HEK293 (cell line): ENCODE measurements around the gene ARSB.

Source experiments
- CTCF ChIA-PET: fragments of 350-600 bp; formaldehyde crosslinking; extraction: SDS; loops from one replicate; lab custom pipeline; 2021; ENCODE audit warnings: antibody characterized with exemption; lab: Yijun Ruan, JAX
- POLR2A ChIA-PET: fragments of 300-600 bp; formaldehyde crosslinking; extraction: SDS; loops from one replicate; lab custom pipeline; 2020; ENCODE audit warnings: antibody characterized with exemption, inconsistent platforms; lab: Yijun Ruan, JAX
- H3K27ac ChIP-seq: fragments of 200-500 bp; sonication (Bioruptor generic); 2 replicates; pipeline ENCODE4 v1.5.1; 2014; ENCODE audit warnings: low read depth, low read length, control low read depth, inconsistent platforms; ENCODE audit errors: extremely low read depth
- H3K36me3 ChIP-seq, 2 experiments: fragments of 200-500 bp in 1 of 2; sonication (Bioruptor generic) in 1 of 2; 1 replicate in 1 of 2; 2 replicates in 1 of 2; pipeline ENCODE4 v1.5.1; 2014 to 2017; ENCODE audit warnings: inconsistent platforms in 2 of 2, low read length in 2 of 2; ENCODE audit not compliant: control insufficient read depth in 2 of 2, insufficient read depth in 1 of 2
- H3K4me1 ChIP-seq: fragments of 200-500 bp; sonication (Bioruptor generic); 2 replicates; pipeline ENCODE4 v1.5.1; 2014; ENCODE audit warnings: mild to moderate bottlenecking, low read length, inconsistent platforms; ENCODE audit not compliant: control insufficient read depth, insufficient read depth
- H3K4me3 ChIP-seq: 2 replicates; pipeline ENCODE4 v1.5.1; 2011; ENCODE audit warnings: low read depth, mild to moderate bottlenecking, control low read depth, low read length, moderate library complexity
- H3K9me3 ChIP-seq: fragments of 200-500 bp; sonication (Bioruptor generic); 2 replicates; pipeline ENCODE4 v1.5.1; 2014; ENCODE audit warnings: low read depth, low read length, inconsistent platforms; ENCODE audit not compliant: control insufficient read depth, insufficient read depth
- GLIS2 ChIP-seq: fragments of 450-650 bp; formaldehyde crosslinking; IDR thresholded peaks from 2 replicates; pipeline ENCODE4 v1.5.1; 2016; ENCODE audit warnings: missing biosample characterization, missing genetic modification characterization
- MYNN ChIP-seq: fragments of 450-650 bp; formaldehyde crosslinking; IDR thresholded peaks from 2 replicates; pipeline ENCODE4 v1.5.1; 2016; ENCODE audit warnings: missing biosample characterization, missing genetic modification characterization, borderline replicate concordance
- PRDM1 ChIP-seq: fragments of 450-650 bp; formaldehyde crosslinking; IDR thresholded peaks from 2 replicates; pipeline ENCODE4; 2016; ENCODE audit warnings: missing biosample characterization, missing genetic modification characterization
- REPIN1 ChIP-seq: fragments of 450-650 bp; formaldehyde crosslinking; IDR thresholded peaks from 2 replicates; pipeline ENCODE4 v1.5.1; 2017; ENCODE audit warnings: missing biosample characterization, missing genetic modification characterization, low read depth
- SCRT1 ChIP-seq: fragments of 450-650 bp; formaldehyde crosslinking; IDR thresholded peaks from 2 replicates; pipeline ENCODE4 v1.5.1; 2016; ENCODE audit warnings: missing biosample characterization, missing genetic modification characterization, borderline replicate concordance
- ZBTB8A ChIP-seq: fragments of 450-650 bp; formaldehyde crosslinking; IDR thresholded peaks from 2 replicates; pipeline ENCODE4 v1.5.1; 2016; ENCODE audit warnings: missing biosample characterization, missing genetic modification characterization
- ZNF138 ChIP-seq: fragments of 450-650 bp; formaldehyde crosslinking; IDR thresholded peaks from 2 replicates; pipeline ENCODE4 v1.5.1; 2016; ENCODE audit warnings: missing biosample characterization, missing genetic modification characterization, borderline replicate concordance
- ZNF140 ChIP-seq: fragments of 450-650 bp; formaldehyde crosslinking; IDR thresholded peaks from 2 replicates; pipeline ENCODE4 v1.5.1; 2016; ENCODE audit warnings: missing biosample characterization, missing genetic modification characterization
- ZNF146 ChIP-seq: fragments of 450-650 bp; formaldehyde crosslinking; IDR thresholded peaks from 2 replicates; pipeline ENCODE4 v1.5.1; 2016; ENCODE audit warnings: missing biosample characterization, missing genetic modification characterization
- ZNF221 ChIP-seq: fragments of 450-650 bp; formaldehyde crosslinking; IDR thresholded peaks from 2 replicates; pipeline ENCODE4 v1.5.1; 2017; ENCODE audit warnings: missing biosample characterization, missing genetic modification characterization, borderline replicate concordance
- ZNF394 ChIP-seq: fragments of 450-650 bp; formaldehyde crosslinking; IDR thresholded peaks from 2 replicates; pipeline ENCODE4 v1.5.1; 2016; ENCODE audit warnings: missing biosample characterization, missing genetic modification characterization, mild to moderate bottlenecking, moderate library complexity, borderline replicate concordance
- ZNF404 ChIP-seq: fragments of 450-650 bp; formaldehyde crosslinking; IDR thresholded peaks from 2 replicates; pipeline ENCODE4 v1.5.1; 2017; ENCODE audit warnings: missing biosample characterization, missing genetic modification characterization
- ZNF473 ChIP-seq: fragments of 450-650 bp; formaldehyde crosslinking; IDR thresholded peaks from 2 replicates; pipeline ENCODE4 v1.5.1; 2017; ENCODE audit warnings: missing biosample characterization, missing genetic modification characterization
- ZNF488 ChIP-seq: fragments of 450-650 bp; formaldehyde crosslinking; IDR thresholded peaks from 2 replicates; pipeline ENCODE4 v1.5.1; 2016; ENCODE audit warnings: missing biosample characterization, missing genetic modification characterization
- ZNF558 ChIP-seq: fragments of 450-650 bp; formaldehyde crosslinking; IDR thresholded peaks from 2 replicates; pipeline ENCODE4 v1.5.1; 2016; ENCODE audit warnings: missing biosample characterization, missing genetic modification characterization
- ZNF596 ChIP-seq: fragments of 450-650 bp; IDR thresholded peaks from 2 replicates; pipeline ENCODE4 v1.5.0; 2018; ENCODE audit warnings: missing biosample characterization, mild to moderate bottlenecking, missing genetic modification characterization, moderate library complexity
- ZNF843 ChIP-seq: fragments of 450-650 bp; formaldehyde crosslinking; IDR thresholded peaks from 2 replicates; pipeline ENCODE4 v1.5.1; 2016; ENCODE audit warnings: missing biosample characterization, missing genetic modification characterization
- ZSCAN4 ChIP-seq: fragments of 450-650 bp; formaldehyde crosslinking; IDR thresholded peaks from 2 replicates; pipeline ENCODE4 v1.5.1; 2017; ENCODE audit warnings: missing biosample characterization, missing genetic modification characterization
- TF ChIP-seq, protein P1 (sequence below): fragments of 450-650 bp; formaldehyde crosslinking; IDR thresholded peaks from 2 replicates; pipeline ENCODE4 v1.5.1; 2016; ENCODE audit warnings: missing biosample characterization, missing genetic modification characterization
- TF ChIP-seq, protein P2 (sequence below): fragments of 450-650 bp; formaldehyde crosslinking; optimal IDR thresholded peaks from 2 replicates; pipeline ENCODE3; 2016; ENCODE audit warnings: missing biosample characterization, mild to moderate bottlenecking, missing genetic modification characterization

ARSB gene

GRCh38 chr5:78791501-78792100 lies 193.5 kb downstream of the ARSB start:
- TF ChIP-seq ZSCAN4 (tag by site-specific recombination): no peak
- TF ChIP-seq ZNF221 (tag by site-specific recombination): no peak
- no peak for TF ChIP-seq GLIS2 (tag by site-specific recombination)
- TF ChIP-seq ZNF138: no peak
- TF ChIP-seq, protein P1, sequence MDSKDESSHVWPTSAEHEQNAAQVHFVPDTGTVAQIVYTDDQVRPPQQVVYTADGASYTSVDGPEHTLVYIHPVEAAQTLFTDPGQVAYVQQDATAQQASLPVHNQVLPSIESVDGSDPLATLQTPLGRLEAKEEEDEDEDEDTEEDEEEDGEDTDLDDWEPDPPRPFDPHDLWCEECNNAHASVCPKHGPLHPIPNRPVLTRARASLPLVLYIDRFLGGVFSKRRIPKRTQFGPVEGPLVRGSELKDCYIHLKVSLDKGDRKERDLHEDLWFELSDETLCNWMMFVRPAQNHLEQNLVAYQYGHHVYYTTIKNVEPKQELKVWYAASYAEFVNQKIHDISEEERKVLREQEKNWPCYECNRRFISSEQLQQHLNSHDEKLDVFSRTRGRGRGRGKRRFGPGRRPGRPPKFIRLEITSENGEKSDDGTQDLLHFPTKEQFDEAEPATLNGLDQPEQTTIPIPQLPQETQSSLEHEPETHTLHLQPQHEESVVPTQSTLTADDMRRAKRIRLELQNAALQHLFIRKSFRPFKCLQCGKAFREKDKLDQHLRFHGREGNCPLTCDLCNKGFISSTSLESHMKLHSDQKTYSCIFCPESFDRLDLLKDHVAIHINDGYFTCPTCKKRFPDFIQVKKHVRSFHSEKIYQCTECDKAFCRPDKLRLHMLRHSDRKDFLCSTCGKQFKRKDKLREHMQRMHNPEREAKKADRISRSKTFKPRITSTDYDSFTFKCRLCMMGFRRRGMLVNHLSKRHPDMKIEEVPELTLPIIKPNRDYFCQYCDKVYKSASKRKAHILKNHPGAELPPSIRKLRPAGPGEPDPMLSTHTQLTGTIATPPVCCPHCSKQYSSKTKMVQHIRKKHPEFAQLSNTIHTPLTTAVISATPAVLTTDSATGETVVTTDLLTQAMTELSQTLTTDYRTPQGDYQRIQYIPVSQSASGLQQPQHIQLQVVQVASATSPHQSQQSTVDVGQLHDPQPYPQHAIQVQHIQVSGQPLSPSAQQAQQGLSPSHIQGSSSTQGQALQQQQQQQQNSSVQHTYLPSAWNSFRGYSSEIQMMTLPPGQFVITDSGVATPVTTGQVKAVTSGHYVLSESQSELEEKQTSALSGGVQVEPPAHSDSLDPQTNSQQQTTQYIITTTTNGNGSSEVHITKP (tag by site-specific recombination): no peak
- no peak for TF ChIP-seq ZNF404 (tag by site-specific recombination)
- no peak for TF ChIP-seq ZNF473 (tag by site-specific recombination)
- H3K27ac ChIP-seq: no peak overlapping the region
- ChIA-PET POLR2A (no interaction called here), CTCF (interaction anchor here (0.5 to 0.7 kb wide), 3 partner anchors 9 to 1075 kb away, joined by 3 to 6 read pairs (median 3); no protein-coding TSS in a partner anchor)
- peaks cover 7% of the 10 kb centered on the region for H3K4me1 ChIP-seq
- H3K36me3 ChIP-seq: no peaks in the 10 kb centered on the region
- no peaks in the 10 kb centered on the region for H3K9me3 ChIP-seq
- no peak overlapping the region for H3K4me3 ChIP-seq

- CTCF ChIA-PET: interaction anchor here (0.6 to 0.9 kb wide), 2 partner anchors 10 to 316 kb away, joined by 3 read pairs; no protein-coding TSS in a partner anchor
- TF ChIP-seq ZNF558 (tag by site-specific recombination): no peak
- TF ChIP-seq PRDM1: no peak
- TF ChIP-seq ZNF140 (tag by site-specific recombination): no peak
- no peak for TF ChIP-seq MYNN (tag by site-specific recombination)
- TF ChIP-seq ZBTB8A: no peak
- no peak for TF ChIP-seq ZNF394
- no peak for TF ChIP-seq ZNF843 (tag by site-specific recombination)
- no peak for TF ChIP-seq ZNF146 (tag by site-specific recombination)
- no peak for TF ChIP-seq SCRT1 (tag by site-specific recombination)
- TF ChIP-seq, protein P2, sequence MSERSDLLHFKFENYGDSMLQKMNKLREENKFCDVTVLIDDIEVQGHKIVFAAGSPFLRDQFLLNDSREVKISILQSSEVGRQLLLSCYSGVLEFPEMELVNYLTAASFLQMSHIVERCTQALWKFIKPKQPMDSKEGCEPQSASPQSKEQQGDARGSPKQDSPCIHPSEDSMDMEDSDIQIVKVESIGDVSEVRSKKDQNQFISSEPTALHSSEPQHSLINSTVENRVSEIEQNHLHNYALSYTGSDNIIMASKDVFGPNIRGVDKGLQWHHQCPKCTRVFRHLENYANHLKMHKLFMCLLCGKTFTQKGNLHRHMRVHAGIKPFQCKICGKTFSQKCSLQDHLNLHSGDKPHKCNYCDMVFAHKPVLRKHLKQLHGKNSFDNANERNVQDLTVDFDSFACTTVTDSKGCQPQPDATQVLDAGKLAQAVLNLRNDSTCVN: no peak
- TF ChIP-seq REPIN1: no peak
- no peak for TF ChIP-seq ZNF596 (tag by site-specific recombination)
- no peak for TF ChIP-seq ZNF488 (tag by site-specific recombination)
- no peaks in the 10 kb centered on the region for H3K36me3 ChIP-seq
- no peak overlapping the region for H3K27ac ChIP-seq
- POLR2A ChIA-PET: no interaction called here
- H3K4me1 ChIP-seq: no peaks in the 10 kb centered on the region; the same call in 1 of the 2 replicates
- no peak overlapping the region for H3K4me3 ChIP-seq
- H3K9me3 ChIP-seq: no peaks in the 10 kb centered on the region
Observed at GRCh38 chr5:78787783-78788182, 197.3 kb downstream of the ARSB start.
